PC-9 (cell line): Measurements from ENCODE around the gene PCMT1.

Experiments used
- EZH2 ChIP-seq: fragments of 200-600 bp; sonication (generic); IDR thresholded peaks from 2 replicates; pipeline ENCODE4 v1.8.0; 2017; ENCODE audit warnings: antibody characterized with exemption, low read depth
- TF ChIP-seq, protein P1 (sequence below): fragments of 200-600 bp; sonication (generic); conservative IDR thresholded peaks from 2 replicates; pipeline ENCODE4 v1.6.1; 2017; ENCODE audit warnings: mixed run types, antibody characterized with exemption, mild to moderate bottlenecking, moderate library complexity

DNA sequence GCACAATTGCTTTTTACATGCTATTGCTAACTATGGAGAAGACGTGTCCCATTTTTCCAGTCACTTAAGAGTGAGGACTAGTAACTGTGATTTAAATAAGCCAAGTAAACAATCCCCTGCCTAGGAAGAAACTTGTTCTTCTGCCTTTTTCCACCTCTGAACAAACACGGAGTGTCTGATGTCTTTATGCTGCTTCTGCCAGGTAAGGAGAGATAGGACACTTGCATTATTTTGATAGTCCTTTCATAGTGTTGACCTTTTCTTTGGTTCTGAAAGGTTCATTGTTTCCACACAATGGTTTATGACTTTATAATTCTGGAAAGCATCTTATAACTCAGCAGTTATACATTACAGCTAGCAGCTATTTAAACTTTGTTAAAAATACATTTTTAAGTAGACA is 106.2 kb downstream of the PCMT1 start:
- TF ChIP-seq EZH2 = no peak
- TF ChIP-seq, protein P1, sequence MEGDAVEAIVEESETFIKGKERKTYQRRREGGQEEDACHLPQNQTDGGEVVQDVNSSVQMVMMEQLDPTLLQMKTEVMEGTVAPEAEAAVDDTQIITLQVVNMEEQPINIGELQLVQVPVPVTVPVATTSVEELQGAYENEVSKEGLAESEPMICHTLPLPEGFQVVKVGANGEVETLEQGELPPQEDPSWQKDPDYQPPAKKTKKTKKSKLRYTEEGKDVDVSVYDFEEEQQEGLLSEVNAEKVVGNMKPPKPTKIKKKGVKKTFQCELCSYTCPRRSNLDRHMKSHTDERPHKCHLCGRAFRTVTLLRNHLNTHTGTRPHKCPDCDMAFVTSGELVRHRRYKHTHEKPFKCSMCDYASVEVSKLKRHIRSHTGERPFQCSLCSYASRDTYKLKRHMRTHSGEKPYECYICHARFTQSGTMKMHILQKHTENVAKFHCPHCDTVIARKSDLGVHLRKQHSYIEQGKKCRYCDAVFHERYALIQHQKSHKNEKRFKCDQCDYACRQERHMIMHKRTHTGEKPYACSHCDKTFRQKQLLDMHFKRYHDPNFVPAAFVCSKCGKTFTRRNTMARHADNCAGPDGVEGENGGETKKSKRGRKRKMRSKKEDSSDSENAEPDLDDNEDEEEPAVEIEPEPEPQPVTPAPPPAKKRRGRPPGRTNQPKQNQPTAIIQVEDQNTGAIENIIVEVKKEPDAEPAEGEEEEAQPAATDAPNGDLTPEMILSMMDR = no peak
